SIG-M5 treated with dmso at 0.1 percent for 504 hours (cell line): Measurements from ENCODE around the gene TNRC18.
"Not testable (repeated sequence)": the region's sequence is repeated elsewhere in the genome, so short reads cannot be mapped to it uniquely, and the experiment has no call there.

Source experiments
- DNase-seq: peaks from one replicate; lab custom pipeline; 2025; ENCODE audit not compliant: unreplicated experiment; lab: John Stamatoyannopoulos, UW

TNRC18 gene

GRCh38 chr7:5423306-5423975, at the start of gene TNRC18:
TNRC18 (minus strand) TSS chr7:5423834; CDS start chr7:5421246, 2,588 bp downstream.
- peak; percentile 66 for DNase-seq

GRCh38 chr7:5472432-5473315, 49.0 kb upstream of the TNRC18 start:
- peak; percentile 45 for DNase-seq

- not testable (repeated sequence) for DNase-seq
Measured at GRCh38 chr7:5471623-5472022, 48.0 kb upstream of the TNRC18 start.

- DNase-seq: no peak
Measured at GRCh38 chr7:5470816-5471215, 47.2 kb upstream of the TNRC18 start.

GRCh38 chr7:5470167-5470532, 46.5 kb upstream of the TNRC18 start:
- DNase-seq: no peak

DNA sequence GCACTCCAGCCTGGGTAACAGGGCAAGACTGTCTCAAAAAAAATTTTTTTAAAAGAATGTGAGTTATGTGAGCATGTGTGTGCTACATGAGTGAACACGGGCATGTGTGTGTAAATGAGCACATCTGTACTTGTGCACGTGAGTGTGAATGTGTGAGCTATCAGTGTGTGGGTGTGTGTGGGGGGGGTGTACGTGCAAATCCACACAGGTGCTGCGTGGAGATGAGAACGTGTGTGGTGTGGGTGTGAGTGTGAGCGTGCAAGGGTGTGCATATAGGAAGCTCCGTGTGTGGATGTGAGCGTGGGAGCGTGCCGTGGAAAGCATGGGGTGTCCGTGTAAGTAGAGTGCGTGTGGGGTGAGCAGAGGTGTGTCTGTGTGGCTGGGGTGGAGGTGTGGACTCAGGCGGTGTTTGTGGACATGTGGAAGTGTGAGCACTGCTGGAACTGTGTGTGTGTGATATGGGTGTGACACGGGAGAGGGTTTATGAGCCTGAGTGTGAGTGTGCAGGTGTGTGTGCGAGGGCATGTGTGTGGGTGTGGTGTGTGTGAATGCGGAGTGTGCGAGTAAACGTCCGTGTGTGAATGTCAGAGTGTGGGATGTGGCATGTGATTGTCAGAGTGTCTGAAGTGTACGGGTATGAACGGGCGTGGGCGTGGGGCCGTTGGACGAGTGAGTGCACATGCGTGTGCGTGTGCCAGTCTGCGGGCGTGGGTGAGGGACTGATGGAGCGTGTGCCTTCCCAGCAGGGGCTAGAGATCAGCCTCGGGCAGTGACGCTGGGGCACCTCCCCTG, 45.9 kb upstream of the TNRC18 start:
- DNase-seq: no peak

GRCh38 chr7:5467645-5468044, 44.0 kb upstream of the TNRC18 start:
- DNase-seq: no peak

DNA sequence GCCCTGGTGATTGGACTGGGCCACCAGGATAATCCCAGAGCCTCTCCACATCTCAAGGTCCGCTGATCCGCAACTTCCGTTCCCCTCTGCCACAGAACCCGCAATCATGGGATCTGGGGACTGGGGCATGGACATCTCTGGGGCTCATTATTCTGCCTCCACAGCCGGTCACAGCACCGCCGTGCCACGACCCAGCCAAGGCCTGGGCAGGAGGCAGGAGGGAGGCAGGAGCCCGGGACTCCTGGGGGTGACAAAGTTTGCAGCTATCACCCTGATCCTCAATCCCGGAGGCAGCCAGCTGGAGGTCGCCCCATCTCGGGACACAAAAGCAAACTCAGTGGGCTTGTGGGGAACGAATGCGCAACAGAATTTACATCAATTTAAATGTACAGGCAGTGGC, 42.9 kb upstream of the TNRC18 start:
- DNase-seq: no peak

DNA sequence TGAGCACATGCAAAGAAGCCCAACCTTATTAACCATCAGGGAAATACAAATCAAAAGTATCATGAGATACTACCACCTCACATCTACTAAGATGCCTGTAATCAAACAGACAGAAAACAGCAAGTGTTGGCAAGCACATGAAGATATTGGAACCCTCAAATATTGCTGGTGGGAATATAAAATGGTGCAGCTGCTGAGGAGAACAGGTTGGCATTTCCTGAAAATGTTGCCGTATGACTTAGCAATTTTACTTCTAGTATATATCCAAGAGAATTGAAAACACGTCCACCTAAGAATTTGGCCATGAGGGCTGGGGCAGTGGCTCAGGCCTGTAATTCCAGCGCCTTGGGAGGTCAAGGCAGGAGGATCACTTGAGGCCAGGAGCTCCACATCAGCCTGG, 39.4 kb upstream of the TNRC18 start:
- no peak for DNase-seq

GRCh38 chr7:5462216-5462615, 38.6 kb upstream of the TNRC18 start:
- DNase-seq: no peak

DNA sequence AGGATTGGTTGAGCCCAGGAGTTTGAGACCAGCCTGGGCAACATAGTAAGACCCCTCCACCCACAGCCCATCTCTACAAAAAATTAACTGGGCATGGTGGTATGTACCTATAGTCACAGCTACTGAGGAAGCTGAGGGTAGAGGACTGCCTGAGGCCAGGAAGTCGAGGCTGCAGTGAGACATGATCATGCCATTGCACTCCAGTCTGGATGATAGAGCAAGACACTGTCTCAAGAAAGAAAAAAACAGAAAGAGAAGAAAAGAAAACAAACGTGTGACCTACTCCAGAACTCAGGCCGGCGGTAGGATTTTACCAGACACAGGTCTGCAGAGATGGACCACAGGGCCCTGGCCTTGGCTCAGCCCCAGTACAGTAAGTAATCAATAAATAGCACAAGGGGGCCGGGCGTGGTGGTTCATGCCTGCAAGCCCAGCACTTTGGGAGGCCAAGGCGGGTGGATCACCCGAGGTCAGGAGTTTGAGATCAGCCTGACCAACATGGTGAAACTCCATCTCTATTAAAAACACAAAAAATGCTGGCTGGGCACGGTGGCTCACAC, 35.4 kb upstream of the TNRC18 start:
- no peak for DNase-seq

GRCh38 chr7:5457245-5457735, 33.7 kb upstream of the TNRC18 start:
- no peak for DNase-seq

- no peak for DNase-seq
Measured at GRCh38 chr7:5456409-5456808, 32.8 kb upstream of the TNRC18 start.

DNA sequence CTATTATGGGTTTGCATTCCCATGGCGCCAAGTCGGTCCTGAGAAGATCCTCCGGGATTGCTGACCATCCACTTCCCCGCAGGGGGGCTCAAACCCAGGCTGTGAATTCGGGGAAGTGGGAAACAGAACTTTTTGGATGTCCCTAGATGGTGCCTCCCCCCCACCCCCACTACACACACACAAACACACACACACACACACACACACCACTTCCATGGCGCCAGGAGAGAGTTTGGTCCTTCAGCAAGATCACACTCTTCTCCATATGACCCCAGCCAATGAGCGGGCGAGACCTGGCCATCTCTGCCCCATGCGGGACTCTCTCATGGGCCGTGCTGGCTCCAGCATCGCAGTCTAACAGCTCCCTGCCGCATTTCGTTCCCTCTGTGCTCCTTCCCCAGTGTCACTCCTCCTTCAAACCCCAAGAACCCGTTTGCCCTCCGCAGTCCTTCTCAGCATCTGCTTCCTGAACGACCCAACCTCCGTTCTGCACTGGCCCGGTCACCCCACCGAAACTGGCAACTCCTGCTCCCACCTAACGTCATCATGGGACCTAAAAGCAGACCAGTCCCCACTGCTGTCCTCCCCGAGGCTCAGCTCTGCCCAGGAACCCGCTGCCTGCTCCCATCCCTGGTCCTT, 32.1 kb upstream of the TNRC18 start:
- DNase-seq: no peak

GRCh38 chr7:5455175-5455574, 31.5 kb upstream of the TNRC18 start:
- no peak for DNase-seq

GRCh38 chr7:5454485-5454884, 30.9 kb upstream of the TNRC18 start:
- DNase-seq: no peak

GRCh38 chr7:5453566-5454075, 30.0 kb upstream of the TNRC18 start:
- no peak for DNase-seq

DNA sequence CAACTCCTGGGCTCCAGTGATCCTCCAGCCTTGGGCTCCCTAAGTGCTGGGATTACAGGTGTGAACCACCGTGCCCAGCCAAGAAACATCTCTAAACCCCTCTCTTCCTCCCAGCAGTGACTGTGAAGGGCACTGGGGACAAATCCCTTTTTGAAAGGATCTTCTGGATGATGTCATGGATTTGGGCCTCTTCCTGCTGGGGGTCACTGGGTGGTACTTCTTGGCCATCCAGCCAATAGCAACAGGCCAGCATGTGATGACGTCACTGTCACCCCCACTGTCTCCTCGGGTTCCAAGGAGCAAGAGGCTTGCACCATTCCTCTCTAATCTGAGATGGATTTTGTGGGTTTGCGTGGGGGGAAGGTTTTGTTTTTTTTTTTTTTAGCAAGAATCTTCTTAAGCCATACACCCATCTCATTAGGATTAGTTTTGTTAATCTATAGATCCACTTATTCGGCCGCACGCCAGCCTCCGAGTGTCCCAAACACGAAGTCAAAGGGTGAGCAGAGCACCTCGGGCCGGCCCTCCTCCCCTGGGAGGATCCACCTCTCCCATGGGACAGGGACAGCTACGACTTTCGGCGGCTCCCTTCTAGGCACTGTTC, 29.4 kb upstream of the TNRC18 start:
- peak; percentile 41 for DNase-seq

DNA sequence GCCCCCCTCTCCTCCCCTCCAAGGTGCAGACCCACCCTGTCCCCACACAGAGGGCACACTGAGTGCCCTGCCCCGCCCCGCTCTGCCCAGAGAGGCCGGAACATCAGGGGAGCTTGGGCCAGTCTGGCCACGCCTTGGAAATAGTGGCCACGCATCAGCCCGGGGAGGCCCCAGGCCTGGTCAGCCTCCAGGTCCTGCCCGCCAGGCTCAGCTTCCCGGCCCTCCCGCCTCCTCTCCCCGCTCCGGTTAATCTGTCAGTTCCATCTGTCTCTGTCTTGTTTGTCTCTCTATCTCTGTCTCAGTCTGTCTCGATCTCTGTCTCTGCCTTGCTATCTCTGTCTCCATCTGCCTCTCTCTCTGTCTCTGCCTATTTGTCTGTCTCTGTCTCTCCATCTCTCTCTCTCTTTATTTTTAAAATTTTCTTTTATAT, 28.9 kb upstream of the TNRC18 start:
- DNase-seq: no peak

- no peak for DNase-seq
Measured at GRCh38 chr7:5451391-5451790, 27.8 kb upstream of the TNRC18 start.
